Brain microvascular endothelial cell (primary cell): ENCODE measurements around the gene TRIM41.

Experiments used
- DNase-seq: peaks from one replicate; pipeline ENCODE4 v3.0.0-alpha.2; 2020
- H3K27ac ChIP-seq: fragments of 250-450 bp; sonication (Bioruptor Pico); 2 replicates; pipeline ENCODE4 v1.5.1; 2020; ENCODE audit warnings: mild to moderate bottlenecking, moderate library complexity
- H3K27me3 ChIP-seq: fragments of 250-450 bp; sonication (Bioruptor Pico); replicated peaks from 2 replicates; pipeline ENCODE4 v1.5.1; 2020; ENCODE audit warnings: mild to moderate bottlenecking
- H3K36me3 ChIP-seq: fragments of 250-450 bp; sonication (Bioruptor Pico); replicated peaks from 2 replicates; pipeline ENCODE4 v1.5.1; 2020; ENCODE audit warnings: mild to moderate bottlenecking
- H3K4me3 ChIP-seq: 2 replicates; pipeline ENCODE4 v1.5.1; 2011; ENCODE audit warnings: low read depth, mild to moderate bottlenecking, control low read depth, low read length, moderate library complexity
- in situ Hi-C: cut with HindIII; loops from 2 replicates; pipeline ENCODE4 v1.10.0; 2017; ENCODE audit warnings: low sequenced_read_pairs, low pct_ligation_motif_present
- TF ChIP-seq, protein P1 (sequence below): IDR thresholded peaks from 2 replicates; pipeline ENCODE4 v1.5.1; 2011; ENCODE audit warnings: low read depth, mild to moderate bottlenecking, moderate library complexity, low read length, control low read depth, inconsistent platforms; ENCODE audit errors: missing control alignments

Gene TRIM41

DNA sequence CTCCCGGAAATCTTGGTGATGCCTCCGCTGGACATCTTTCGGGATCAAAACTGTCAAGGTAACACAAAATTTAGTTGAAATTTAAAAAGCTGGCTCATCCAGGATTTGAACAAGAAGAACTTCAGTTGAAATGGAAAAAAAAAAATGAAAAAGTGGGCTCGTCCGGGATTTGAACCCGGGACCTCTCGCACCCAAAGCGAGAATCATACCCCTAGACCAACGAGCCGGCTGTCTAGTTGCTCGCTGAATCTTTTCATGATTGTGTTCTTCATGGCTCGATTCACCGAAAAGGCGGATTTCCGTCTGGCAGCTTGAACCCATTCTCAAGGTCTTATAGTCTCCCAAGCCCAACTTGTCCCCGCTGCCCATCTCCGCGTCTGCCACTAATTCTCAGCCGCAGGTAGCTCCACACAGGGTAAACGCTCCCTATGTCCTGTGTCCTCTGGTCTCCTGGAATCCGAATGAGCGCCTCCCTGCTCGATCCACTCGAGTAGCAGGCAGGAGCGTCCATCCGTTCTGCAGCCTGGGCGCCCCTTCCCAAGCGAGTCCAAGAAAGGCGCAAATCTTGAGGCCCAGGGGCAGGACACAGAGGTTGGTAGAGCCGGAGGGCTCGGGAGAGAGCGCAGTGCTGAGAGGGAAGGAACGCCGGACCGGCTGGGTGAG, 34.2 kb upstream of the TRIM41 start:
- in situ Hi-C loops, result no loop called here
- TF ChIP-seq, protein P1, sequence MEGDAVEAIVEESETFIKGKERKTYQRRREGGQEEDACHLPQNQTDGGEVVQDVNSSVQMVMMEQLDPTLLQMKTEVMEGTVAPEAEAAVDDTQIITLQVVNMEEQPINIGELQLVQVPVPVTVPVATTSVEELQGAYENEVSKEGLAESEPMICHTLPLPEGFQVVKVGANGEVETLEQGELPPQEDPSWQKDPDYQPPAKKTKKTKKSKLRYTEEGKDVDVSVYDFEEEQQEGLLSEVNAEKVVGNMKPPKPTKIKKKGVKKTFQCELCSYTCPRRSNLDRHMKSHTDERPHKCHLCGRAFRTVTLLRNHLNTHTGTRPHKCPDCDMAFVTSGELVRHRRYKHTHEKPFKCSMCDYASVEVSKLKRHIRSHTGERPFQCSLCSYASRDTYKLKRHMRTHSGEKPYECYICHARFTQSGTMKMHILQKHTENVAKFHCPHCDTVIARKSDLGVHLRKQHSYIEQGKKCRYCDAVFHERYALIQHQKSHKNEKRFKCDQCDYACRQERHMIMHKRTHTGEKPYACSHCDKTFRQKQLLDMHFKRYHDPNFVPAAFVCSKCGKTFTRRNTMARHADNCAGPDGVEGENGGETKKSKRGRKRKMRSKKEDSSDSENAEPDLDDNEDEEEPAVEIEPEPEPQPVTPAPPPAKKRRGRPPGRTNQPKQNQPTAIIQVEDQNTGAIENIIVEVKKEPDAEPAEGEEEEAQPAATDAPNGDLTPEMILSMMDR, result peak; percentile 22
- Histone ChIP-seq H3K27me3 (no peaks in the 10 kb centered on the region), H3K36me3 (no peaks in the 10 kb centered on the region), H3K4me3 (peak overlapping the region; percentile 86), H3K27ac (peak overlapping the region; percentile 76)
- peak; percentile 71 for DNase-seq

DNA sequence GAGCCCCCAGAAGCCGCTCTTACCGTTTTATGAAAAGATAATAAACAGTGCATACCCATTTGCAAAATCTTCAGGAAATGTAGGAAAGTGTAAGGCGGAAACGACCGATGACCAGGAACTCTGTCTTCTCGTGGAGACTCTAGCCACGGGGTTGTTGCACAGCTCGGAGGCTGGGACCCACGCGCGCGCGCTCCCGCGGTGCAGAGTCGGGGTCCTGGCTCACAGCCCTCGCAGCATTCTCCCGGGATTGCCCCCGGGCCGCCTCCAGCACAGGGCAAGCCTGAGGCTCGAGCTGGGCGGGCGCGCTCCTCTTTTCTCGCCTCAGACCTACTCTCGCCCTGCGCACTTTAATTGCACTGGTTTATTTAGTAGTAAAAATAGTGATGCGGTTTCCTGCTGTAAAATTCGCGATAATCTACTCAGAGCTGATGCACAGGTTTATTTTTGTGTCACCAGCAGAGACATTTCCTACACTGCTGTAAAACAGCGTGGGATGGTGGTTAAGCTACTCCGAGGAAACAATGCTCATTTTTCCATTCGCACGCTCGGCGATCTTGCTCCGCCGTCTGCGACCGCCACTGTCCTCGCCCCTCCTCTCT, 33.6 kb upstream of the TRIM41 start:
- H3K36me3 ChIP-seq, result no peaks in the 10 kb centered on the region
- no peaks in the 10 kb centered on the region for H3K27me3 ChIP-seq
- H3K27ac ChIP-seq, result no peak overlapping the region
- DNase-seq, result no peak
- in situ Hi-C loops, result no loop called here
- H3K4me3 ChIP-seq, result peak overlapping the region; percentile 86
- TF ChIP-seq, protein P1, result no peak

DNA sequence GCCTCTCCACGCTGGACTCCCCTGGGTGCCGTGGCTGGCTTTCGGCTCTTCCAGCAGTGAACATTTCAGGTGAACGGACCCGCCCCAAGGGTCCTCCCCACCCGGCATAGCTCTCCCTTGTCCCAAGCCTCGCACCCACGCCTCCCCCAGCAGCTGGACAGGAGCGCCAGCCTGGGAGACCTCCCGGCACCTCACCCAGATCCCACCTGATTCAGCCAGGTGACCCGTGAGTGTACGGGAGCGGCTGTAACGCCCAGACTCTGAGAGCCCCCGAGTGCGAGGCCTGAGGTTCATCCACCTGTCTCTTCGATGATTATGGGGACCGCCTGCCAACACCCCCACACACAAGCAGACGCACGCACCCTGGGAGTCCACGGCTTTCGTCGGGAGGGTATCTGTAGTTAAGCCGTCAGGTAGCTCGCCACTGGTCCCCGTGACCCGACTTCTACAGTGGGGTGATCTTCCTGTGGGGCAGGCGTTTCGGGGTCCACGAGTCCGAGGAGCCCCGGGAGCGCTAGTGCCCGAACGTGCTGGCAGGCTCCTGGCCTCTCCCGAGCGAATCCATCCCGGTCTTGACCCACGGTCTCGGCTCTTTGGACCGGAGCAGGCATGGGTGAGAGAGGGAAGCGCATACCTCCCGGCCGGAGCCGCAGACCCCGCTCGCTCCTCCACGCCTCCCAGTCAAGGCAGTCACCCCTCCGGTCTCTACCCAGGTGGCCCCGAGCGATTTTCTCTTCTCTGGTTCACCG, 32.9 kb upstream of the TRIM41 start:
- no peaks in the 10 kb centered on the region for H3K36me3 ChIP-seq
- TF ChIP-seq, protein P1, result no peak
- in situ Hi-C loops, result no loop called here
- no peak for DNase-seq
- no peak overlapping the region for H3K27ac ChIP-seq
- peak overlapping the region; percentile 86 for H3K4me3 ChIP-seq
- H3K27me3 ChIP-seq, result no peaks in the 10 kb centered on the region

DNA sequence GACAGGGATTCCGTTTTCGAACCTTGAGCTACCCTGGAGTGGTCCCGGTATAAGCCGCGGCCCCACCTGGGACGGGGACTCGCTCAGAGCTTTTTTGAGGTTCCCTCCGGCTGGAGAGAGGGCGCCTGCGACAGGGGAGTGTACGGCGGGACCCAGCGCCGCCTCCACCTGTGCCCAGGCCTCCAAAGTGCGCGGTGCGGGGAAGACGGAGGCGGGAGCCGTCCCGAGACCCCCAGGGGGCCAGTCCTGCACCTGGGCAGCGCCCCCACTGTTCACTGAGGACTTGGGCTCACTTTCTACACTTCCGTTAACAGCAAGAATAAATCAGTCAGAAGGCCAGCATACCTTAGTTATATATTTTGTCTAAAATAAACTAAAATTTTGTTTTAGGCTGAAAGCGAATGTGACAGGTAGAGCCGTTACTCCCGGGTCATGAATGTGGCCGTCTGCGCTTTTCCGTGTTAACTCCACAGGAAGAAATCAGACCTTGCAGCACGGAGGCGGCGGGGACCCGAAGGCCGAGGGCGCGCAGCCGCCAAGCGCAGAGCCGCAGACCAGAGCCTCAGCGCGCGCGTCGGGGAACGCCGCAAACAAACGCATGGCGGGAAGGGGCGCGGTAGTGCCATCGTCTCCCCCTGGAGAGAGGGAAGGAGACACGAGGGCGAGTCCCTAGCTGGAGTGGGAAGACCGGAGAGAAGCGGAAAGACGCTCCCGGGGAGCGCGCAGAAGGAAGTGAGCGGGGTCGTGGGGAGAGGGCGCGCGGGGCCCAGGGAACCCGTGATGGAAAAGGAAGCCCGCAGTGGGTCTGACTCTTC, 32.2 kb upstream of the TRIM41 start:
- no peaks in the 10 kb centered on the region for H3K36me3 ChIP-seq
- in situ Hi-C loops, result no loop called here
- H3K4me3 ChIP-seq, result peak overlapping the region; percentile 86
- DNase-seq, result no peak
- H3K27ac ChIP-seq, result no peak overlapping the region
- TF ChIP-seq, protein P1, result peak; percentile 37
- no peaks in the 10 kb centered on the region for H3K27me3 ChIP-seq

DNA sequence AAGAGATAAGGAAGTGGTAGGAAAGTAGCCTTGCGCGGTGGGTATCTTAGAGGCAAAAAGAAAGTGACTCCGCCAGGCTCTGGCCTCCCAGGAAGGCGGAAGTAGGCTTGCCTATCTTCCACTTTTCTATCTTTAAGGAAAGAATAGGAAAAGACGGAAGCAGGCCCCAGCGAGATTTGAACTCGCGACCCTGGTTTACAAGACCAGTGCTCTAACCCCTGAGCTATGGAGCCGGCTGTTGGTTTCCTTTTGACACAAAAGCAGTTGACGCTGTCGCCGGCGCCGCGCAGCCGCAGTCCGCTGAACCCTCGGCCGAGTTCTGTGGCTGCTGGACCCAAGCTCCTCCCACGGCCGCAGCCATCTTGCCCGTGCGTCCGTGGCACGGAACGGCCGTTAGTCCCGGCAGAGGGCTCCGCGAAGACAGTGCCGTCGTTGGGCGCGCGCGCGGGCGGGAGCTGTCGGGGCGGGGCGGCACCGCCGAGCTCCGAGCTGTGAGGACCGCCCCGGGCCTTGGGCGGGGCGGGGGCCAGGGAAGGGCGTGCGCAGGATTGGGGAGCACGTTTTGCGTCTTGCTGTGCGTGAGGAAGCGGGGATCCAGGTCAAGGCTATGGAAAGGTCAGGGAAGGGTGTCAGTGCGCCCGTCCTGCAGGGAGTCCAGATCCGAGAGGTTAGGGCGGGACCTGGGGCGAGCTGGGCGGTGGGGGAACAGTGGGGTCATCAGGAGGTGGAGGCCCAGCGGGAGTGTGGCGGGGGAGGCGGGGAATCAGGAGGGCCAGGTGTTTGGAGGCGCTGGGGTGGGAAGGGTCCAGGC, 31.4 kb upstream of the TRIM41 start:
- Histone ChIP-seq H3K4me3 (peak overlapping the region; percentile 86), H3K27me3 (no peaks in the 10 kb centered on the region), H3K27ac (peak overlapping the region; percentile 70), H3K36me3 (no peaks in the 10 kb centered on the region)
- TF ChIP-seq, protein P1, result no peak
- DNase-seq, result peak; percentile 91
- in situ Hi-C loops, result no loop called here
